ENCODE data around the gene SPAG6. TPM values are rescaled to one million over a fixed set of nuclear protein-coding genes. Genes with fewer than 3 reads are reported as not detected.

Gene SPAG6
- total and polyA plus RNA-seq, 9 of the 15 experiments (the other 6 are each of a cell fraction or from before 2014, with no cell fraction given), result 3.5 to 23.1 (median 11.8) TPM

DNA sequence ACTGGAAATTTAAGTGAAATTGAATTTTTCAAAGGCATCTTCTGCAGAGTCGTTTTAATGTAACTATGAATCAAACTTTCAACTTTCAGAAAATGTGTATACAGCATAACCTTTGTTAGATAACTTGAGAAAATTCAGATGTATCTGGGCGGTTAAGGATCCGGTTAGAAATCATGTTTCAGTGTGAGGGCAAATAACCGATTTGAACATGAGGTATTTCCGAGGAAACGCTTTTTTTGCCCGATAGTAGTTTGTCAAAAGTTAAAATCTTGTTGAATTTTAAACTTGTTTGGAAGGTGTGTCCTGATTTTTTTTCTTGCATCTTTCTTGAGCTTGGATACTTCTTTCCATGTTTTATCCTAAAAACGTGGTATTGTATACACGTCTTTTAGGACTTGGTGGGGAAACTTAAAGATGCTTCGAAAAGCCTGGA is 25.7 kb upstream of the SPAG6 start (continued):
- TF ChIP-seq, protein P1, sequence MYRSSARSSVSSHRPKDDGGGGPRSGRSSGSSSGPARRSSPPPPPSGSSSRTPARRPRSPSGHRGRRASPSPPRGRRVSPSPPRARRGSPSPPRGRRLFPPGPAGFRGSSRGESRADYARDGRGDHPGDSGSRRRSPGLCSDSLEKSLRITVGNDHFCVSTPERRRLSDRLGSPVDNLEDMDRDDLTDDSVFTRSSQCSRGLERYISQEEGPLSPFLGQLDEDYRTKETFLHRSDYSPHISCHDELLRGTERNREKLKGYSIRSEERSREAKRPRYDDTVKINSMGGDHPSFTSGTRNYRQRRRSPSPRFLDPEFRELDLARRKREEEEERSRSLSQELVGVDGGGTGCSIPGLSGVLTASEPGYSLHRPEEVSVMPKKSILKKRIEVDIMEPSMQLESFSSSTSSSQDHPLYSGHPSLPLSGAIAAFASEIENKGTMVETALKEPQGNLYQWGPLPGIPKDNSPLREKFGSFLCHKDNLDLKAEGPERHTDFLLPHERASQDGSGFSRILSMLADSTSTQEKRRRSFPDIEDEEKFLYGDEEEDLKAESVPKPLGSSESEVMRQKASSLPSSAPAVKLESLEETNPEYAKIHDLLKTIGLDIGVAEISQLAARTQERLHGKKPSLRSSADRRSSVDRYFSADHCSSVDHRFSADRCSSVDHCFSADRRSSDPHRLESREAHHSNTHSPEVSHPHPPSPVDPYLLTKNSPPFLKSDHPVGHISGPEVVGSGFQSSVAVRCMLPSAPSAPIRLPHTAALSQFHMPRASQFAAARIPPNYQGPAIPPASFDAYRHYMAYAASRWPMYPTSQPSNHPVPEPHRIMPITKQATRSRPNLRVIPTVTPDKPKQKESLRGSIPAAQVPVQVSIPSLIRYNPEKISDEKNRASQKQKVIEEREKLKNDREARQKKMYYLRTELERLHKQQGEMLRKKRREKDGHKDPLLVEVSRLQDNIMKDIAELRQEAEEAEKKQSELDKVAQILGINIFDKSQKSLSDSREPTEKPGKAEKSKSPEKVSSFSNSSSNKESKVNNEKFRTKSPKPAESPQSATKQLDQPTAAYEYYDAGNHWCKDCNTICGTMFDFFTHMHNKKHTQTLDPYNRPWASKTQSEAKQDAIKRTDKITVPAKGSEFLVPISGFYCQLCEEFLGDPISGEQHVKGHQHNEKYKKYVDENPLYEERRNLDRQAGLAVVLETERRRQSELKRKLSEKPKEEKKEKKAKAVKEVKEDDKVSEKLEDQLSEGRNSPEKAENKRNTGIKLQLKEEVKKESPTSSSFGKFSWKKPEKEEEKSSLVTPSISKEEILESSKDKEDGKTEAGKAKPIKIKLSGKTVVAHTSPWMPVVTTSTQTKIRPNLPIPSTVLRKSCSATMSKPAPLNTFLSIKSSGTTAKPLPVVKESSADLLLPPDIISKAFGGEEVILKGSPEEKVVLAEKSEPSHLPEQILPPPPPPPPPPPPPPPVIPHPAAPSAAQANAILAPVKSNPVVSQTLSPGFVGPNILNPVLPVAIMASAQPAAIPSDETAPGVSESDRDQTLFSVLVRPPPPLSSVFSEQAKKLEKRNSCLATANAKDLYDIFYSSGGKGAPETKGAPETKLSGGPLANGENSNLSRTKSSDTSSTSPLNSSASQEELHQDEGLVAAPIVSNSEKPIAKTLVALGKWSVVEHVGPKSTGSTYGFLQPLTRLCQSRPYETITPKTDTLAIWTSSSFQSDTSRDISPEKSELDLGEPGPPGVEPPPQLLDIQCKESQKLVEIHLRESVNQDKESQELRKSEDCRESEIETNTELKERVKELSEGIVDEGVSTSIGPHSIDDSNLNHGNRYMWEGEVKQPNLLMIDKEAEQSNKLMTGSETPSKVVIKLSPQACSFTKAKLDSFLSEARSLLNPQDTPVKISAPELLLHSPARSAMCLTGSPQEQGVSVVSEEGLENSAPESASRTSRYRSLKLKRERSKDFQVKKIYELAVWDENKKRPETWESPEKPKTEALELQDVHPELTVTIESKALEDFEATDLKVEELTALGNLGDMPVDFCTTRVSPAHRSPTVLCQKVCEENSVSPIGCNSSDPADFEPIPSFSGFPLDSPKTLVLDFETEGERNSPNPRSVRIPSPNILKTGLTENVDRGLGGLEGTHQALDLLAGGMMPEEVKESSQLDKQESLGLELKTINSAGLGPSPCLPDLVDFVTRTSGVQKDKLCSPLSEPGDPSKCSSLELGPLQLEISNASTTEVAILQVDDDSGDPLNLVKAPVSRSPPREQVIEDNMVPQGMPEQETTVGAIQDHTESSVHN (IDR thresholded peaks at IDR 0.05; ENCODE audit: borderline replicate concordance in 1 of 2, low read depth in 1 of 2), result no peak
- TF ChIP-seq HDAC3 (IDR thresholded peaks at IDR 0.05; ENCODE audit: borderline replicate concordance, partially characterized antibody) (no peak), RHOXF2B (CRISPR knock-in tag; conservative IDR thresholded peaks at IDR 0.05) (no peak)
